GM18858 (cell line): ENCODE data around the gene HOXB5.

Source experiments
- ATAC-seq: cut with Tn5 transposase; IDR thresholded peaks from one replicate; pipeline ENCODE4 v1.9.1; 2021; ENCODE audit not compliant: unreplicated experiment

The HOXB5 gene

DNA sequence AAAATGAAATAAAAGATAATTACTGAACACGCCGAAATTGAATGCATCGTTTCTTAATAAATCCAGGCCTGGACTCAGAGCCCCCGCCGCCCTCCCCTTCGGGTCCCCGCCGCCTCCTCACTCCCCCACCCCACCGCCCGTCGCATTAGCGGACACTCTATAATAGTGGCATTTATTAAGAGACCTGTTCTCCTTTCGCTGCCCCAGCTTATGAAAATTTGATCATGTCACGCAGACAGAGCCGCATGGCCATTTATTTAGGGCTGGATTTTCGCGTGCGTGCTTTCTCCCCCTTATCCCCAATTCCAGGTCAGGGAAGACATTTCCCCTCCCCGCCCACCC lies 42.4 kb downstream of the HOXB5 start:
- no peak for ATAC-seq

DNA sequence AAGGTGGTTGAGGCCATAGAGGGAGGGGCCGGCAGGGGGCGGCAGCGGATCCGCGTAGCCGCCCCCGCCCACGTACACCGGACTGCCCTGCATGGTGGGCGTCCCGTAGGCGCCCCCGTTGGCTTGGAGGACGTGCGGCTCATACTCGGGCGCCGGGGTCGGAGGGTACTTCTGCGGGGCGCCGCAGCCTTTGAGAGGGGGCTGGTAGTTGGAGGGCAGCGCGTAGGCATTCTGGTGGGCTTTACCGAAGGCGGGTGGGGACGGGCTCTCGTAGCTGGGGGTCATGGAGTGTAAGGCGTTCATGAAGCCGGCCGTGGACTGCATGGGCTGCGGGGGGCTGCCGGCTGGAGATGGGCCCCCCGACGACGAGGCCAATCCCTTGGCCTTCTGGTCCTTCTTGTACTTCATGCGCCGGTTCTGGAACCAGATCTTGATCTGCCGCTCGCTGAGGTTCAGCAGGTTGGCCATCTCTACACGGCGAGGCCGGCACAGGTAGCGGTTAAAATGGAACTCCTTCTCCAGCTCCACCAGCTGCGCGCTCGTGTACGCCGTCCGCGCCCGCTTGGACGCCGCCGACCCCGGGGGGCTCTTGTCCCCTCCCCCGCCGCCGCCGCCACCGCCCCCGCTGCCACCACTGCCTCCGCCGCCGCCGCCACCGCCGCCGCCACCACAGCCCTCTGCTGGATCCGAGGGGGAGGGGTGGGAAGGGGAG lies 42.9 kb downstream of the HOXB5 start:
- ATAC-seq = no peak

DNA sequence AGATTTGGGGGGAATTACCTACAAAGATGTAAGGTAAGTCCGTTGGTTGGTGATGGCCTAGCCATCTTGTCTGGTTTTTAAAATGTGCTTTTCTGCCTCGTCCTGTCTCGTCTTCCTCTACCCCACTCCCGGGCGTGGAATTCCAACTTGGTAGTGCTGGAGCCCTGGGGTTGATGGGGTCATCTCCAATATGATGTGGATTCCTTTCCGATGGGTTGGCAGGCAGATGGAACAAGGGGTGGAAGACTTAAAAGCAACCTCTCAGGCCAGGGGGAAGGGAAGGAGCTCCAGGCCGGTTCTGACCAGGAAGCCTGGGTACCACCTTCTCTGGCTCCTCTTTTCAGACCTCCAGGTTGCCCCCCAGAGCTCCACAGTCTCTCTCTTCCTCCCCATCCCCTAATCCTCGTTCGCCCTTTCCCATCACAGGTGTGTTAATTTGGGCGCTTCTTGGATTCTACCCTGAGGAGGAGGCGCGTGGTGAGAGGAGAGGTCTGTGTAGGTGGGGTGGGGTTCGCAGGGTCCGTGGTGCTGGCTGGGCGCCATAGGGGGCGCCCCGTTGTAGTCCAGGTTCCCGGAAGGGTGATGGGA lies 43.6 kb downstream of the HOXB5 start:
- no peak for ATAC-seq

DNA sequence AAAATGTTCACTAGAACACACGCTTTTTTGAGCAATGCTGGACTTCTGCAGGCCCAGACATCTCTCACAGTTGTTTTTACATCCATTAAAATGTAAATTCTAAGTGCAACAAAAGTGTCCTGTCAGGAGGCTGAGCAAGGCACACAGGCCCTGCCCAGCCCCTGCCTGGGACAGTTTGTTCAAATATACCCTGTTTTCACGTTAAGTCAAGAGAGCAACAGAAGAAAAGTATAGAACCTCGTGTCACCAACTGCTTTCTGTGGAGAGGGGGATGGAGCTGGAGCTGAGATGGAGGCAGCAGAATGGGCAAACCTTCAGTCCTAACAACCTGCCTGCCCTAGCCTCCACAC lies 44.3 kb downstream of the HOXB5 start:
- no peak for ATAC-seq

DNA sequence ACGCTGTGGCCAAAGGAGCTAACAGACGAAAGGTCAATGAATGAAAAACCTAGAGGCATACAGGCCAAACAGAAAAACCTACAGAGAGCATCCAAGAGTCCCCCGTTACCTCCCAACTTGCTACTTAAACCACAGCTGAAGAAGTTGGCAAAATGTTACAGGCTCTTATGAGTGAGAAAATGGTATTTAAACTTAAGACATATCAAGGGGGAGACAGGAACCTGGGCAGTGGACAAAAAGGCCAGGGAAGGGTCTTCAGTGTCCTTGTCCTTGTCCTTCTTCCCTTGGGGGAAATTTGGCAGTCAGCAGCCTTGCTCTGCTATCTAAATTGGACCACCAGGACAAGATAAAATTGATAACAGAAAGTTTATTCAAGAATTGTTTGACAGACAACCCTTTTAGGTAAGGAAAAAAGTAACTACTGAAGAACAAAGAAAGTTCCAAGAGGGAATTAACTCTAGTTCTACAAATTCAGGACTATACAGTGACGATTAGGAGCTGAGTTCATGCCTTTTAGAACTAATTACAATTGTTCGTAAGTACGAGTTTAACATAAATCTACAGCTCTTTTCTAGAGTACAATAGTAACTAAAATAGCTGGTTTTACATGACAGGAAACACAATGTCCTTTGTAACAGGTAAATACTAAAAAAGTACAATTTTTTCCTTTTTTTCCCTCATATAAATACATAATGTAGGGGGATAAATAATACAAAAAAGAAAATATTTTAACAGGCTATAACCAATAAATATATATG lies 44.9 kb downstream of the HOXB5 start:
- ATAC-seq = no peak

DNA sequence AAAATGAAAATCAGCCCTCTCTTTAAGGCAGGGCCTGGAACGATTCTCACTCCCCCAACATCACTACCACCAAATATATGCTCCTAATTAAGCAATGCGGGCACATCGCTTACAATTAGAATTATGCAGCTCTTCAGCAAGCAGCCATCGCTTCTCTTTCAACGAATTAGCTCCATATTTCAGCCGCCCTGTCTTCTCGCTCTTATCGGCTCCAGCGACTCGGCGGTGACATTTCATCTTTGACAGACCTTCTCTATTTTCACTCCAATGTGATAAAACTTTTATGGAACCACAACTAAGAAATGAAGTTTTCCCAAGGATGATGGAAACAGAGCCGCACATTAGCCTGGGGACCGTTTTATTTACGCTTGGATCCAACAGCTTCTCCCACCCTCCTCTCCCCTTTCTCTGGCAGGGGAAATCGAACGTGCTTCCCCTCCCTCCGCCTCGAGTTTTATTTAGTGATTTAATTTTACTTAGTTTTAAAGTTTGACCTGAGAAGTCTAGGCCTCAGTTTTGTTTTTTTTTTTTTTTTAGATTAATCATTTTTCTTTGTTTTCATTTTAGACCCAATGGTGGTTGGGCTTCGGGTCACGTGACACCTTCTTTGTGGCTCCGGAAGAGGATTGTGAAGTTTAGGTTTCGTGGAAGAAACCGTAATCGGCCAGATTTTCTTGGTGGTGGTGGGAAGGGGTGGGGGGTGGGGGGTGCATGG lies 45.6 kb downstream of the HOXB5 start:
- ATAC-seq = no peak

DNA sequence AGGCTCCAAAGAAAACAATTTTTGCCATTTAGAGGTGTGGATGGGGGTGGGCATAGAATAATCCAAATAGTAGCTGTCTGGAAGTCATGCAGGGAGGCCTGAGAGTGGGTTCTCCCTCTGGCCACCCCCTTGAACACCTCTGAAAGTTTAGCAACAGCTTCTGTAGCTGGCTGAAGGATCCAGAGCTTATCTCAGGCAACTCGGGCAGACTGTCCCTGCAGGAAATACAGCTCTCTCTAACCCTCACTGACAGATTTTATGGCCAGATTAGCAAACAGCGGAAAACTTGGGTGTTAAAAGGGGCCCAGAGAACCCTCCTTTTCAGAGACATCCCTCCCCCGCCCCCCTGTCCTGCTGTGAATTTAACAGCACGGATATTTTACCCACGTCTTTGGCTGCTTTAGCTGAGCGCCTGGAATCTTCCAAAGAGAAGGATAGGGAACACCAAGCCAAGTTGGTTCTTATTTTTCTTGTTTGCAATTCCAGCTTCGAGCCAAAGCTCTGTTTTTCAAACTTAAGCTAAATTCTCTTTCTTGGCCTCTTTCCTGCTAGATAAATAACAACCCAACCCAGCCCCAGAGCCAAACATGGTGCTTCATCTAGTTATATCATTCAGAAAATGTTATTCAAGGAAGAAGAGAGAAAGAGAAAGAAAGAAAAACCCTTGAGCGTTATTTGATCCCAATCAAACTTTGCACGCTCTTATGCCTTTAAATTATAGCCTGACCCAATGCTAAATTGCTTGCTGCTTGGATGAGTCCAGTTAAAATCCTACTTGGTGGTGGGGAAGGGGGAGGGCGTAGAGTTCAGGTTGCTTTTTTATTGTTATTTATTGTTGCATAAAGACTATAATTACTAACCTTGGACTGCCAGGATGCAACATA lies 46.4 kb downstream of the HOXB5 start:
- ATAC-seq = no peak

DNA sequence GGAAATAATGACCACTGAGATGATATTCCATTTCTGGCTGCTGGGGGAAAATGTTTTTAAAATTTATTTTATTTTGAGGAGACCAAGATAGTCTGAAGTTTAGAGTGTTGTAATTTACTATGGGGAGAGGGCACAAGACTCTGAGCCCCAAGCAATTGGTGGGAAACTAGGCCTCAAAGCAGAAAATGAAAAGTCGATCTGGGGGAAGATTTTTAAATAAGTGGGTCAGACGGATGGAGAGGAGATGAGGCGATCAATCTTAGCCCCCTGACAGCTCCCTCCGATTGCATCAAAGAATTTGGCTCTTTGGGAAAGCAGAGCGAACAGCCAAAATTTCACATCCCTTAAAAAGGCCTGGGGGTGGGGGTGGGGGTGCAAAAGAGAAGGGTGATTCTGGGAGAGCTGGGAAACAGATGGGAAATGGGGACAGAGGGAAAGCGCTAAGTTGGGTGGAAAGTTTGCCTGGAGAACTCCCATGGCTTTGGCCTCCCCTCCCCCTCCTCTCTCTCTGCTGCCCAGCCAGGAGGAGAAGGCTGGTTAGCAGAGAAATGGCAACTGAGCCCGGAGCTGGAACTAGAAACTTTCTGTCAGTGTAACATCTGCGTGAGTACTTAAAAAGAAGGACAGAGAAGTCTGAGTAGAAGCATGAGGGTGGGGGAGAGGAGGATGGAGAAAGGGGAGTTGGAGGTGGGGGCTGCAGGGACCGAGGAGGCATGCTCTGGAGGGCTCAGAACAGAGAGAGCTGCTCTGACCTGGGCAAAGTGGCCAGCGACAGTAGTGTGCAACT lies 47.2 kb downstream of the HOXB5 start:
- ATAC-seq = no peak

DNA sequence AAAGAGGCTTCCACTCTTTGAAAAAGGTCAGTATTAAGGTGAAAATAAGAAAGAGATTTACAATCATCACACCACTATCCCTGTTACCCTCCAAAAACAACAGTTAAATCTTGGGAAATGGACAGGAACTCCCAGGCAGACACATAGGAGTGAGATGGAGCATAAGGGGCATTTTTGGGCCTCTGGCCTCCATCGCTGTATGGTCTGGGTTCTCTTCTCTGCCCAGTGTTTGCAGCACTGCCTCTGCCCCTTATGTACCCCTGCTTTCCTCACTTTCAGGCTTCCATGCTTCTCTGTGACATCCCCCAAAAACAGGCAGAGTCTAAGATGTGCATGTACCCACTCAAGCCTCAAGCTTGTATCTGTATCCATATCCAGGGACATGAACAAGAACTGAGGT lies 48.0 kb downstream of the HOXB5 start:
- no peak for ATAC-seq

DNA sequence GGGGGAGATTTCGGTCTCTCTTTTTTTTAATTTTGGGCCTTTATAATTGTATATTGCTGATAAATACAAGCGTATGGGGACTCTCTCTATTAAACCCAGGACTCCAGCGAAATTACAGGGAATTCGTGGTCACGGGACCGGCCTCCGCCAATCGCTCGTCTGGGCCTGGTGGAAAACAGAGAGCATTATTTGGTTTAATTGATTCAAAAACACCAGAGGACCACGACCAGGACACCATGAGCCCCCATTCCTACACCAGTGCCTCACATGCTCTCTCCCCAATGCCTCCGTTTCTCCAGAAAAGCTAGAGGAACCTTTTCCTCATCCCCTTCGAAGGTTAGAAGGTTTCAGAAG lies 48.6 kb downstream of the HOXB5 start, which contains the start of gene HOXB2:
TSS of gene HOXB2 (minus strand) at position 88 of the 354 bp plus-strand sequence. CDS start 198 bp downstream, outside the sequence.
- no peak for ATAC-seq

DNA sequence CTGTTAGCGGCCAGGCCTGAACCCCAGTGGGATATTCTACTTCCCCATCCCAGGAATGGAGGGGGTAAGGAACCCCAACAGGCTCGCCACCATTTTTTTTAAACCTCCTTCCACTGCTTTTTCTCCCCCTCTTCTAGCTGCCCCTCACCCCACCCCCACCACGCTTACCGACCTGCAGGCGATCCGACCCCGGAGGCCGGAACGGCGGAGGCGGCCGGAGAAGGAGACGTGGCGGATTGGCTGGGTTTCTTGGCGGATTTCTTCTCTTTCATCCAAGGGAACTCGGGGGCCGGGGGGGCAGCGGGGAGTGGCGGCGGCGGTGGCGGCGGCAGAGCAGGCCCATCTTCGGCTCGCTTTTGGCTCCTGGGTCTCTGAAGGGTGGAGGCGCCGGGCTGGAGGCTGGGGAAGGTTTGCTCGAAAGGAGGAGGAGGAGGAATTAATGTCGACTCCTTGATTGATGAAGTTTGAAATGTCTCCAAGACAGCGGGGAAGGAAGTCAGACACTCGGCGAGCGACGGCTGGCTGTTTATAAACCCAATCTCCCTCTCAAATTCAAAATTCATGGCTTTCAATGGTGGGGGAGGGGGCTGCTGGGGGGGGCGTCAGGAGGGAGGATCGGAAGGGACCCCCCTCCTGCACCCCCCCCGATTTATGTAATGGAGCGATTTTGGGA lies 49.1 kb downstream of the HOXB5 start:
- ATAC-seq = no peak

DNA sequence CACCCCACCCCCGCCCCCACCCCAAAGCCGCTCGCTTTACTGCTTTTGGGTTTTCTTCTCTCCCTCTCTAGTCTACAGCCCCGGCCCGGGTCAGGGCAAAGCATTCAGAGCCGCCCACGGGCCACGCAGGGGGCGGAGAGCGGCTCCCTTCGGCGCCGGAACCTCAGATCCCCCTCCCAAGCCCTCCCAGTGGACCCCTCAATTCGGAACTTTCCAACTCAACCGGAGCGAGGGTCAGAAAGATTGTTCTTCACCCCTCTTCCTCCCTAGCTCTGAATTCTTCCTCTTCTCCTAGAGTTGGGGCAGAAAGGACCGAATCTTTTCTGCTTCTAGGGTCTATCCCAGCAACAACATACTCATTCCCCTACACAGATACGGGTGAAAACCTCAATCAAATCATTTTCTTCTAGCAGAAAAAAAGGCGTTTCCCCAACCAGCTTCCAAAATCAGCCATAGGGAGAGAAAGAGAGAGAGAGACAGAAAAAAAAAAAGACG lies 49.7 kb downstream of the HOXB5 start:
- ATAC-seq = no peak

DNA sequence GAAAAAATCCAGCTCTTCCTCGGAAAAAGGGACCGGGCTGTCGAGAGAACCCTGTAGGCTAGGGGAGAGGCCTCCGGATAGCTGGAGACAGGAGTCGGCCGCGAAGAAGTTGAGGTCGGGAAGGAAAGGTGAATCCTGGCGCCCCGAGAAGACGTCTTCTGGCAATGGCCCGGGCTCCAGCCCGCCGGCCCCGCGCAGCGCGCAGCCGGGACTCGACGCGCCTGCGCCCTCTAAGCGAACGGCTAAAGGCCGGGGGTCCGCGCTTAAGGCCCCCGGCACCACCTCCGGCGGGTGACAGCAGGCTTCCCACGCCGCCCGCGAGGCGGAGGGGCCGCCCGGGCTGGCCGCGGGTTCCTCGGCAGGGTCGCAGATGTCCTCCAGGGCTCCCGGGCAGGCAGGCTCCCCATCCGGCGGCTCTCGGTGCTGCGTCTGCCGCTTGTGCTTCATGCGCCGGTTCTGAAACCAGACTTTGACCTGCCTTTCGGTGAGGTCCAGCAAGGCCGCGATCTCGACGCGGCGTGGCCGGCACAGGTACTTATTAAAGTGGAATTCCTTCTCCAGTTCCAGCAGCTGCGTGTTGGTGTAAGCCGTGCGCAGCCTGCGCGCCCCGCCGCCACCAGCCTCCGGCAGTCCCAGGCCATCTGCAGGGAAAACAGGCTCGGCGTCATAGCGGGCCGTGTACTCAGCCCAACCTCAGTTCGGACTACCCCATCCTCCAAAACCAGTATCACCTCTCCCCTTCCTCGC lies 50.3 kb downstream of the HOXB5 start:
- ATAC-seq = no peak

DNA sequence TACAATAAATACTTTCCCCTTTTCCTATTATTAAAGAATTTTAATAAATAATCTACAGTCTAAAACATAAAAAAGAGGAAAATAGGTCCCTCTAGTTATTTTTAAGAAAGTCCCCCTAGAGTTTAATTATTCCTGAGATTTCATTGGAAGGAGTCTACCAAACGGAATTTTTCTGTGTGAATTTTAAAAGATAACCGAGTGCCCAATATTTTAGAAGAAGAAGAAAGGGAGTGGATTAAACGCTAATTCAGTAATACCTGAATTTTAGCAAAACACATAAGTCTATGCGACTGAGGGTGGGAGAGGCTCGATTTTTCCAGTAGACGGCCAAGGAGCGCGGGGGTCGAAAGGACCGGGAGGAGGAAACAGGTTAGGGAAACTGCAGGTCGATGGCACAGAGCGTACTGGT lies 50.9 kb downstream of the HOXB5 start:
- ATAC-seq = no peak

DNA sequence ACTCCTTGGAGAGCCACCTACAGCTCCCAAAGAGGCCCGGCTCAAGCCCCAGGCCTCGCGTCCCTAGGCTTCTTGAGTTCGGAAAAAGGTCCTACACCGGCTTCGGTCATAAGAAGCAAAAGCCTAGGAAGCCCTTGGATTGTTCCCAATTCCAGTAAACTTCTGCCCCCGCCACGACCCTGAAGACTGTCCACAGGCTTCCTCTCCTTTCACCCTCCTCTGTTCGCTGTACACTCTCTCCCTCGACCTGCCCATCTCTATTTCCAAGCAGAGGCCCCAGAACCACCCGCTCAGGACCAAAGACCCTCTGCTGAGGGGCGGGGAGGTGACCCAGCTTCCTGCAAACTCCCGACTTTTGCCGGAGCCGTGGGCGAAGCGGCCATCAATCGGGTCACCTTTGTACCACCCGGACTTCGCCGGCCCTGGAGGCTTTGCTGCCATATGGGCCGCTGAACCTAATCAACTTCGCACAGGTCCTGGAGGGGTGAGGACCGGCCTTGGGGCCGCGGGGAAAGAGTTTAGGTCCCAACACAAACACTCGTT lies 51.4 kb downstream of the HOXB5 start:
- ATAC-seq = no peak

DNA sequence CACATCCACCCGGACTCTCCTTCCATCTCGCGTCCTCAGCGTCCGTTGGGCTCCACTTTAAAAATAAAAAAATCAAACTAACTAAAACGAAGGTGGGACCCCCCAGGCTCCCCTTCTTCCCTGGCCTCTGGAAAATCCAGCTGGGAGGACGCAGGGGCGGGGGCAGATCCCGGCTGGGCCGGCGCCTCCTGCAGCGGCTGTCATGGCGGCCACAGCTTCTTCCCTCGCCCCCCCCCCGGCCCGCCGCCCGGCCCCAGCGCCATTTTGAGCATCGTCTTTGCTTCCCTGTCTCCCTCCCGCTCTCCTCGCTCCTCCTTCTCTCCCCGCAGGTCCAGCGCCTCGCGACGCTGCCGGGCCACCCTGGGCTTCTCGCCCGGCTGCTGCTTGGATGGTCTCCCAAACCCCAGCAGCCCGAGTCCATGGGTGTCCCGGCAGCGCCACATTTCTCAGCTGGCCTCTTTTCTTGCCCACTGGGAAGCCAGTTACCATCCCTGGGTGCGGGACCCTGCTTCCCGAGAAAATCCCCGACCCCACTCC lies 51.9 kb downstream of the HOXB5 start:
- no peak for ATAC-seq
